ENCODE results near the gene ZDHHC7. TPM values are rescaled to one million over a fixed set of nuclear protein-coding genes. Genes with fewer than 3 reads are reported as not detected.

ZDHHC7 gene
- total and polyA plus RNA-seq, 9 of the 15 experiments (the other 6 are each of a cell fraction or from before 2014, with no cell fraction given) = 1.7 to 49.7 (median 37.4) TPM

GRCh38 chr16:84932681-84933080 lies 78.7 kb downstream of the ZDHHC7 start:
- FAIRE-seq (no peak), DNase-seq (ENCODE audit: extremely low read depth in 1 of 4, low spot score in 3 of 4) (no peak), ATAC-seq (no peak)
- Histone ChIP-seq H3K9me1 (ENCODE audit: control insufficient read depth, insufficient read depth, low read length) (peaks cover 6% of the 10 kb centered on the region), H3K9ac (ENCODE audit: insufficient read depth in 1 of 2, low read depth in 2 of 2, low read length in 2 of 2) (no peak overlapping the region), H3K27ac (ENCODE audit: extremely low read depth, low read depth, low read length) (no peak overlapping the region), H3K79me2 (ENCODE audit: control insufficient read depth, insufficient read depth, low read length) (no peaks in the 10 kb centered on the region), H3K9me3 (replicated peaks; ENCODE audit: control insufficient read depth, insufficient read depth, low read depth, low read length) (no peaks in the 10 kb centered on the region), H2AFZ (ENCODE audit: low read depth, low read length) (no peak overlapping the region), H4K20me1 (replicated peaks; ENCODE audit: control insufficient read depth, insufficient read depth, low read length) (no peaks in the 10 kb centered on the region), H3K4me1 (replicated peaks in 1 of 2; ENCODE audit: control insufficient read depth in 2 of 2, insufficient read depth in 2 of 2, low read length in 2 of 2) (peaks cover 3 to 41% of the 10 kb centered on the region in 2 experiments; a peak in 3 of 5 replicates), H3K4me3 (no peak overlapping the region), H3K4me2 (ENCODE audit: insufficient read depth, low read length) (no peak overlapping the region), H3K27me3 (ENCODE audit: control insufficient read depth in 2 of 2, insufficient read depth in 2 of 2, low read length in 2 of 2) (peaks cover 19 to 28% of the 10 kb centered on the region in 2 experiments; a peak in 3 of 5 replicates), H3K36me3 (ENCODE audit: control insufficient read depth, insufficient read depth, low read length) (no peaks in the 10 kb centered on the region)
- CTCF ChIA-PET (ENCODE audit: low intra/inter-chr PET ratio) = no interaction called here
- in situ Hi-C loops (cut with MboI) (no loop called here), intact Hi-C loops (cut with micrococcal nuclease) (no loop called here)
- no TSS peak for BruUV-seq (replicated peaks)
- POLR2A ChIA-PET = interaction anchor here (0.6 to 1.9 kb wide), 2 partner anchors 19 to 341 kb away, joined by 4 read pairs; no protein-coding TSS in a partner anchor
- TF ChIP-seq E2F8 (IDR thresholded peaks at IDR 0.05; ENCODE audit: low read depth, partially characterized antibody) (no peak), ZBTB5 (IDR thresholded peaks at IDR 0.05) (no peak), NFIC (IDR thresholded peaks at IDR 0.05) (no peak), E2F3 (CRISPR knock-in tag; IDR thresholded peaks at IDR 0.05) (no peak), EP400 (IDR thresholded peaks at IDR 0.05) (no peak), ZNF174 (CRISPR knock-in tag; IDR thresholded peaks at IDR 0.05) (no peak), BRF2 (IDR thresholded peaks at IDR 0.05; ENCODE audit: borderline replicate concordance, insufficient read depth, insufficient read length) (no peak), FOXA3 (CRISPR knock-in tag; conservative IDR thresholded peaks at IDR 0.05 in 1 of 2, IDR thresholded peaks at IDR 0.05 in 1 of 2) (no peak), HDAC1 (IDR thresholded peaks at IDR 0.05) (no peak), NFE2 (IDR thresholded peaks at IDR 0.05; ENCODE audit: low read depth) (no peak), ZNF143 (CRISPR knock-in tag; IDR thresholded peaks at IDR 0.05) (no peak), HEY1 (CRISPR knock-in tag; IDR thresholded peaks at IDR 0.05; ENCODE audit: borderline replicate concordance) (no peak), CSDE1 (IDR thresholded peaks at IDR 0.05) (no peak), MBD2 (IDR thresholded peaks at IDR 0.05; ENCODE audit: borderline replicate concordance, low read depth) (no peak), ETV6 (IDR thresholded peaks at IDR 0.05; ENCODE audit: borderline replicate concordance in 1 of 2, low read depth in 2 of 2, low read length in 1 of 2) (no peak), ETV6 (CRISPR knock-in tag; IDR thresholded peaks at IDR 0.05; ENCODE audit: borderline replicate concordance) (no peak)
- WGBS (ENCODE audit: insufficient coverage, low coverage, missing lambda C conversion rate) = 12% methylated on average over 5 of the region's 5 CpGs

Measured in K562 (cell line).